ENCODE measurements around the gene NARF. TPM values are rescaled to one million over a fixed set of nuclear protein-coding genes. Genes with fewer than 3 reads are reported as not detected.
"Not testable (repeated sequence)": the region's sequence is repeated elsewhere in the genome, so short reads cannot be mapped to it uniquely, and the experiment has no call there.

NARF gene
- total RNA-seq, 2 experiments from 2014 or later: 71.5 to 78.9 TPM

DNA sequence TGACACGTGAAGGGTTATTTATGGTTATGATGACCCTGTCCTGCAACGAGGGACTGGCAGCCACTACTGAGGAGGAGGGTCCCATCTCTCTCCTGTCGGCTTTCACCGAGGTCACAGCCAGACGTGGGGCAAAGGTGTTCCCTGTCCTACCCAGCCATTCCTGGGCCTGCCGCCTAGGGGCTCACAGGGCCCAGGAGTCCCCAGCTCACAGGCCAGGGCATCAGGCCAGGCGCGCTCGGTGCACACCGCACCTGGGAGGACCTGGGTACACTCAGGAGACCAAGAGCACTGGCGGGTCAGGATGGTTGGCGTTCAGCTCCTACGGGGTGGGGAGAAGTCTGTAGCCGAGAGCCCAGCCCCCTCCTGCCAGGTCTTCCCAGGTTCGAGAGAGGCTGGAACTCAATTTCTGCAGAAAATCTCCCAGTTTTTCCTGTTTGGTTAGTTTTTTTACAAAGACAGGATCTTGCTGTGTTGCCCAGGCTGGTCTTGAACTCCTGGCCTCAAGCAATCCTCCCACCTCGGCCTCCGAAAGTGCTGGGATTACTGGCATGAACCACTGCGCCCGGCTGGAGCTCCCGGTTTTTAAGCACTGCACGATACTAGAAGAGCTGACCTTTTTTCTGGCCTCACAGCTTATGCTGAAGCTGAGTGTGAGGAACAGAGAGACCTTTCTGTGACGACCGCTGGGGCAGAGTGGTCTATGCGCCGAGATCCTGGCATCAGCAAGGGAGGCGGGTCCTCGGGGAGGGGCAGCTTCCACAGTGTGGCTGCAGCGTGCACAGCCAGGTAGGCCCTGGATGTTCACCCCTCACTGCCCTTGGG, 15.7 kb upstream of the NARF start:
- ChIA-PET POLR2A (interaction anchor here (0.5 to 0.8 kb wide), 2 partner anchors 9 to 178 kb away, joined by 4 read pairs; no protein-coding TSS in a partner anchor), CTCF (interaction anchor here (0.6 to 1.2 kb wide), 2 partner anchors 10 to 18 kb away, joined by 3 to 4 read pairs; no protein-coding TSS in a partner anchor)

DNA sequence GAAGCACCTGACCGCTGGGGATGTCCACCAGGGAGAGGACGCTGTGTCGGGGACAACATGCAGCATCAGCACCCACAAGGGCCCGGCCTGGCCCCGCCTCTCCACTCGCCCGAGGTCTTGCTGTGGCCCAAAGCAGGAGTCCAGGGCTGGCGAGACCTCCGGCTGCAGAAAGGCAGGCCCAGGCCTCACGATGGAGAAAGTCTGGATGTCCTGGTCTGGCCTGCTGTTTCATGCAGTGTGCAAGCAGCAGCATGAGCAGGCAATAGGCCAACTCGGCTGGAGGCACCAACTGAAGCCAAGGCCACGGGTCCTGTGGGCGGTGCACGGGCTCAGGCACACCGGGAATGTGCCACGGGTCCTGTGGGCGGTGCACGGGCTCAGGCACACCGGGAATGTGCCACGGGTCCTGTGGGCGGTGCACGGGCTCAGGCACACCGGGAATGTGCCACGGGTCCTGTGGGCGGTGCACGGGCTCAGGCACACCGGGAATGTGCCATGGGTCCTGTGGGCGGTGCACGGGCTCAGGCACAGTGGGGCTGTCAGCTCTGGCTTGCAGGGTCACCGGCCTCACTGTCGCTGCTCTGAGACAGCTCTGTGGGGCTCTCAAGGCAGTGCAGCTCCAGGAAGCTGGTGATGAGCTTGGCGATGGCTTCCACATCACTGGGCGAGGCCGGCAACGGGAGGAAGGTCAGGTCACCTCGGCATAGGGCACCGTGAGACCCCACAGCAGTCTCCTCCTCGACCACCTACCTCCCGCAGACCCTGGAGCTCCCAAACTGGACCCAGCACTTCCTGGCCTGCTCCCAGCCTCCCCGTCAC, 14.9 kb upstream of the NARF start:
- POLR2A ChIA-PET: no interaction called here
- CTCF ChIA-PET: interaction anchor here (1.2 to 1.3 kb wide), 2 partner anchors 19 to 92 kb away, joined by 3 to 4 read pairs; no protein-coding TSS in a partner anchor

DNA sequence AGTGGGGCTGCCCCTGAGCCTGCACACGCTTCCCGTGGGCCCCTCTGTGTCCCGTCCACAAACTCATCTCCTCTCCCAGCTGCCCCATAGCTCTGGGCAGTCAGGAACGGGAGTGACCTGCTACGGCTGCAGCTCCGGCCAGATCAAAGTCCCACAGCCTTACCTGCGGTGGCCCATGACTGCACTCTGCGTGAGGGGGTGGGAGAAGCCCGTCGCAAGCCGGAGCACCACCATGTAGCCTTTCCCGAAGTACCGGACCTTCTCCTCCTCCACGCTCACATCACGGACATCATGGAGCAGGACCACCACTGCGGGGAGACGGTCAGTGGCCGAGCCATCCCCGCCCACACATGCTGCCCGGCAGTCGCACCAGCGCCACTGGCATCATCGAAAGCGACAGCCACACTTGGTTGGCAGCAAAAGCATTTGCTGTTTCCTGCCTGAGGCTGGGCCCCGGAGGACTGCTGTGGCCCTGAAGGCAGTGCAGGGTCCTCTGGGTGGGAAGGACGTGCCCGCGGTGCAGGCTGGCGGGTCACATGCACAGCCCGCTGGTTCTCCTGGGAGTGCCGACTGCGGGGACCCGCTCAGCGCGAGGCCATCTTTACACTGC, 14.2 kb upstream of the NARF start:
- ChIA-PET POLR2A (no interaction called here), CTCF (interaction anchor here (1.3 kb wide), 1 partner anchor 93 kb away, joined by 3 read pairs; no protein-coding TSS in a partner anchor)

DNA sequence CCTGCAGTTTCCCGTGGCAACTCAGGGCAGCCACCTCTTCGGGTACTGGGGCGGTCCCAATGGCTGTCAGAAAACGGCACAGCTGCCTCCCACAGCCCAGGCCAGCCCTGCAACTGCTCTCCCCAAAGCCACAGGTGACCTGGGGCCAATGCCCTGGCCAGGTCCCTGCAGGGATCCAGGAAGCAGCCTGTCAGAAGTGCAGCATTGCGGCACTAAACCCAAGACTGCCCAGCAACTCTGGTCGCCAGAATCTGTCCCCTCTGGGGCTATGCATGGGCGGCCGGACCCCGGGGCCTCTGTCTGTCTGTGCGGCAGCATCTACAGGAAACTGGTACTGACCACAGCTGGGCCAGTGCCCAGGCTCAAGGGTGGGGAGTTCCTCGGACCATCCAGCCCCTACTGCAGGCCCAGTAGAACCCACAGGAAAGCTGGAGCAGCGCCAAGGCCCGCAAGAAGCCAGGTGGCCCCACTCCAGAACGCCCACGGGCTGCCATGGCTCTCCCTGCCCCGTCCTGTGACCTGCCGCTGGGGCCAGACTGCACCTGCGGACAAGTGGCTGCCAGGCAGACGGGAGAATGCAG, 13.5 kb upstream of the NARF start:
- ChIA-PET POLR2A (interaction anchor here (1.0 kb wide), 1 partner anchor 74 kb away, joined by 4 read pairs; the partner anchor contains the start of gene FOXK2), CTCF (interaction anchor here (1.4 kb wide), 1 partner anchor 13 kb away, joined by 4 read pairs; no protein-coding TSS in a partner anchor)

DNA sequence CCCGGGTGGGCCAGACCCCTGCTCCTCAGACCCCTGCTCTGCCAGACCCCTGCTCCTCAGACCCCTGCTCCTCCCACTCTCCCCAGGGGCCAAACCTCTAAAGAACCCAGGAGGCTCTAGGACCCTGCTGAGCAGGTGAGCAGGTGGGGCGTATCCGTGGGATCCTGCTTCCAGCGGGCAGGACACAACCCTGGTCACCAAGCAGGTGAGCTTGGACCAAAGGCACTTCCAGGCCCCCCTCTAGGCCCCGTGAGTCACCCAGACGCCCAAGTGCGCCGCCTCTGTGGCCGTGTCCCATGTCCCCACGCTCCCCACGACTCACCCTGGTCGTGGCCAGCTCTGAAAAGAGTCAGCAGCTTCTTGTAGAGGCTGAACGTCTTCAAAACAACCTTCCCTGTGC, 13.0 kb upstream of the NARF start:
- POLR2A ChIA-PET: interaction anchor here (1.0 kb wide), 1 partner anchor 74 kb away, joined by 4 read pairs; the partner anchor contains the start of gene FOXK2
- CTCF ChIA-PET: interaction anchor here (1.4 kb wide), 1 partner anchor 12 kb away, joined by 4 read pairs; no protein-coding TSS in a partner anchor

DNA sequence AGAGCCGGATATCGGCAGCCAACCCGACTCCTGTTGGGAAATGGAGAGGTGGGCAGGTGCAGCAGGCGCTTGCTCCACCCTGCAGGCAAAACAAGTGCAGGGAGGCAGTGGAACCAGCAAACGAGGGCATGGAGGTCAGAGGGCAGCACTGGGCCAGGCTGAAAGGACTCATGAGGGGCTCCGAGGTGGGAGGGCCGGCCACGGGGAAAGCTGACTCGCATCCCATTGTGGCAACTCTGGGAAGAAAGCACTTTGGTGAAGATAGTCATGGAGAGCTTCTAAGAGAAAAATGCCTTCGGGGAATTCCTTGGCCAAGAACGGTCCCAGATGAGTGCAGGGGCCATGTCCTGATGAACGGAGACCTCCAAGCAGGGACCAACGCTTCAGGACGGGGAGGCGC, 12.4 kb upstream of the NARF start:
- ChIA-PET POLR2A (no interaction called here), CTCF (interaction anchor here (0.8 to 1.4 kb wide), 2 partner anchors 12 to 49 kb away, joined by 3 to 4 read pairs; no protein-coding TSS in a partner anchor)

DNA sequence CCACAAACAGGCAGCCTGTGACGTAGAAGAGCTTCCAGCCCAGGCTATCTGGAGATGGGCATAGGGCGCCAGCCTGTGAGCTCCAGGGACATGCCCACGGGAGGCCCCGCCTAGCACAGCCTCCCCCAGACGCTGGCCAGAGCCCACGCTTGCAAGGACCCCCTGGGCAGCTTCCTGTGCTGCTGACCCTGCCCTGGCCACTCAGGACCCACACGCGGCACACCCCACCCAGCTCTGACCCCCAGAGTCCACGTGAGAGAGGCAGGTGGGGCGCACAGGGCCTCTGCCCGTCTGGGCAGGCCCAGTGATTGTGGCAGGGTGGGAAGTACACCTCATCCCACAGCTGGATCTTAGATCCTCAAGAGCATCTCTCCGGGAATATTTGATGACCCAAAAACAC, 11.9 kb upstream of the NARF start:
- ChIA-PET POLR2A (no interaction called here), CTCF (interaction anchor here (0.8 to 1.4 kb wide), 2 partner anchors 11 to 49 kb away, joined by 3 to 4 read pairs; no protein-coding TSS in a partner anchor)

DNA sequence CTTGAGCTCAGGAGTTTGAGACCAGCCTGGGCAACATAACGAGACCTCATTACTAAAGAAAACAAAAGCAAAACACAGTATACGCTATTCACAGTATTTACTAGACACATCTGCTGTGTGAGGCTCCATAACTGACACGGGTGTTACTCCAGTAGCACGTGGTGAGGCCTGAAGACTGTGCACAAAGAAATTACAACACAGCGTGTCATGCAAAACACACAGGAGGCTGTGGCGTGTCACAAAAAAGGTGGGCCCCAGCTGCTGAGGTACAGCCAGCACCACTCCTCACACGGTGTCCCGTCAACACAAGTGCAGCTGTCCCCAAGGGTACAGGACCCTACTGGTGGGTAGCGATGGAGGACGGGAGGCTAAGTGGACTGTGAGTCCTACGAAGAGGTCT, 10.7 kb upstream of the NARF start:
- ChIA-PET CTCF (no interaction called here), POLR2A (interaction anchor here (0.9 kb wide), 1 partner anchor 12 kb away, joined by 3 read pairs; no protein-coding TSS in a partner anchor)

DNA sequence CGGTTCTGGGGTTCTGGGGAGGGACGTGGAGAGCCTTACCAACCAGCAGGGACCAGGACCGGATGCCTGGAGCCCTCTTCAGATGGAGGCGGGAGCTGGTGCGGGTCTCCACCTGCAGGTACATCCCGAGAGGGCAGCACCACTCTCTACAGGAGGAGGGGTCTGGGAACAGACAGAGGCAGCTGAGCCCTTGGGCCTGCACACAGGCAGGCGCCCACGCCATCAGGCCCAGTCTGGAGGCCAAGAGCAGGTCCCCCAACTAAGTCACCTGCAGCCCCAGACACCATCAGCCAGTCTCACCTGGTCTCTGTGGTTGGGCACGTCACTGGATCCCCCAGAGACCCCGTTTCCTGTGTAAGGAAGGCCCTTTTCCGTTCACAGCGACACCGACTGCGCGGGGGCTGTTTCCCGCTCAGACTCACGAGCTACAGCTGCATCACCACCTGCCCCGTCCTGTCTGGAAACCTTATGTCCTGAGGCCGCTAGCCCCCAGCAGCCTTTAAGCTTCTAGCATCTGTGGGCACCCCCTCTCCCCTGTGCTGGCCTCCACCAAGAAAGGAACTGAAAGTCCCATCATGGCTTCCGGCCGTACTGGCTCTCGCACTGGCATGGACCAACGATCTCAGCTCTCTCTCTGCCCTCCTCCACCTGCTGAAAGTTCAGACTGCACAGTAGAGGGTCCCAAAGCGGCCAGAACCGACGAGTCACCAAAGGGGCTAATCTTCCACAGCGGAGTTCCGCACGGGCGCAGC, 9.2 kb upstream of the NARF start:
- ChIA-PET POLR2A (interaction anchor here (0.9 to 1.4 kb wide), 5 partner anchors 8 to 213 kb away, joined by 3 to 9 read pairs (median 6); partner anchors contain the start of genes FOXK2 and NARF), CTCF (interaction anchor here (0.7 to 1.0 kb wide), 2 partner anchors 24 to 36 kb away, joined by 3 read pairs; no protein-coding TSS in a partner anchor)

DNA sequence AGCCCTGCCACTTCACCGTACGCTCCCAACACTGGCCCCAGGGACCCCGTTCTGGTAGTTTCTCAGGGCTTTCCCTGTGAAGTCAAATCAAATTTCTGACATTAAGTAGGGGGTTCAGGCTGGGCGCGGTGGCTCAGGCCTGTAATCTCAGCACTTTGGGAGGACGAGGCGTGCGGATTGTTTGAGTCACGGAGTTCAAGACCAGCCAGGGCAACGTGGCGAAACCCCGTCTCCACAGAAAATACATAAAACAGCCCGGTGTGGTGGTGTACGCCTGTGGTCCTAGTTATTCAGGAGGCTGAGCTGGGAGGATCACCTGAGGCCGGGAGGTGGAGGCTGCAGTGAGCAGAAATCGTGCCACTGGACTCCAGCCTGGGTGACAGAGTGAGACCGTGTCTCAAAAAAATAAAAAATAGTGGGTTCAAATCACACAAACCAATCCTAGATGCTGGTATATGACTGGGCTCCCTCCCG, 8.6 kb upstream of the NARF start:
- ChIA-PET POLR2A (interaction anchor here (0.9 to 1.3 kb wide), 4 partner anchors 8 to 153 kb away, joined by 3 to 9 read pairs (median 6); partner anchors contain the start of genes FOXK2 and NARF), CTCF (interaction anchor here (1.0 kb wide), 1 partner anchor 25 kb away, joined by 3 read pairs; no protein-coding TSS in a partner anchor)

DNA sequence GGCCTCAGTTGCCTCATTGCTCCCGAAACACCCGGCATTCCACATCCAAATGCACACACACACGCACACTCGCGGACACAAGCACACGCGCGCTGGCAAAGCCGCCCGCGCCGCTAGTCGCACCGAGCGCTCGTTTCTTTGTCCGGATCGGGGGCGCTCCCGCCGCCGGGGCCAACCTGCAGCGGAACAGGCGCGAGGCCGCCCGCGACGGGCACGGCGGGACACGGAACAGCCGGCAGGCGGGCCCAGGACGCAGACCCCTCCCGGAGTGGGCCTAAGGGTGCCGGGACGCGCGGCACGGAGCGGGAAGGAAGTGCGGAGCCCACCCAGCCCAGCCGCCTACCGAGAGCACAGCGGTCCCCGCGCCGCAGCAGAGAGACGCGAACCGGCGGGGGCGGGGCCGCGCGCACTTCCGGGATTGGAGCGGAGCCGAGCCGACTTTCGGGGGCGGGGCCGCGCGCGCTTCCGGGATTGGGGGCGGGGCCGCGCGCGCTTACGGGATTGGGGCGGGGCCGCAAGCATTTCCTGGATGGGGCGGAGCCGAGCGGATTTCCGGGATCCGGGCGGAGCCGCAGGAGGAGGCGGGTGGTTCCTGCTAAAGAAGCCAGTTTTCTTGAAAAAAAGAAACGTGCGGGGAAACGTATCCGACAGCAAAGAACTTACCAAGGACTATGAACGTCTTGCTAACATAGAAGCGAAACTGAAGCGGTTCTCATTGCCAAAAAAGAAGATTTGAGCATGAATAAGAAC, 8.0 kb upstream of the NARF start, which contains the start of gene CYBC1:
Gene CYBC1, minus strand, starts transcription at position 396 of the 750 bp plus-strand sequence. CDS start 1,498 bp downstream, outside the sequence.
- POLR2A ChIA-PET: interaction anchor here (0.7 kb wide), 2 partner anchors 10 to 149 kb away, joined by 3 to 7 read pairs; no protein-coding TSS in a partner anchor

DNA sequence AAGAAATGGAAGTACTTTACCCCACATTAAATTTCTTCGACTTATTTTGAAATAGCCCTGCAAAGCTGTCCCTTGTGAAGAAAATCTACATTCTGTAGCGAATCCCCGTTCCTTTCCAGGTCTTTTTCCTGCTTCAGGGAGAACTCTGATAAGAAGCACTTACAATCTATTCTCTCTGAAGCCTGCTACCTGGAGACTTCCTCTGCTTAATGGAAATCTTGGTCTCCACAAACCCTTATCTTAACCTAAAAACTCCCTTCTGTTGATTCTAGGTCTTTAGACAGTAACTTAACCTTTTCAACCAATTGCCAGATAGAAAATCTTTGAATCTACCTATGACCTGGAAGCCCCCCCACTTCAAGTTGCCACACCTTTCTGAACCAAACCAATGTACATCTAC, 6.4 kb upstream of the NARF start:
- POLR2A ChIA-PET: interaction anchor here (0.7 kb wide), 1 partner anchor 64 kb away, joined by 3 read pairs; no protein-coding TSS in a partner anchor
- CTCF ChIA-PET: no interaction called here

More for the DNA sequence above, 8.0 kb upstream of the NARF start, which contains the start of gene CYBC1:
- CTCF ChIA-PET: interaction anchor here (1.2 kb wide), 1 partner anchor 31 kb away, joined by 3 read pairs; no protein-coding TSS in a partner anchor

DNA sequence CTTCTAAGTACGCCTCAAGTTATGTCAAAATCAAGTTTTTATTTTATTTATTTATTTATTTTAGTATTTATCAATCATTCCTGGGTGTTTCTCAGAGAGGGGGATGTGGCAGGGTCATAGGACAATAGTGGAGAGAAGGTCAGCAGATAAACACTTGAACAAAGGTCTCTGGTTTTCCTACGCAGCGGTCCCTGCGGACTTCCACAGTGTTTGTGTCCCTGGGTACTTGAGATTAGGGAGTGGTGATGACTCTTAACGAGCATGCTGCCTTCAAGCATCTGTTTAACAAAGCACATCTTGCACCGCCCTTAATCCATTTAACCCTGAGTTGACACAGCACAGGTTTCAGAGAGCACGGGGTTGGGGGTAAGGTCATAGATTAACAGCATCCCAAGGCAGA, 5.4 kb upstream of the NARF start:
- POLR2A ChIA-PET: not testable (repeated sequence)

DNA sequence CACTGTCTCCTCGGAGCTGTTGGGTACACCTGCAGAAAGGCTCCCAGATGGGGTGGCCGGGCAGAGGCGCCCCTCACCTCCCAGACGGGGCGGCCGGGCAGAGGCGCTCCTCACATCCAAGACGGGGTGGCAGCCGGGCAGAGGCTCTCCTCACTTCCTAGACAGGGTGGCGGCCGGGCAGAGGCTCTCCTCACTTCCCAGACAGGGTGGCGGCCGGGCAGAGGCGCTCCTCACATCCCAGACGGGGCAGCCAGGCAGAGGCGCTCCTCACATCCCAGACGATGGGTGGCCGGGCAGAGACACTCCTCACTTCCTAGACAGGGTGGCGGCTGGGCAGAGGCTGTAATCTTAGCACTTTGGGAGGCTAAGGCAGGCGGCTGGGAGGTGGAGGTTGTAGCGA, 4.8 kb upstream of the NARF start:
- CTCF ChIA-PET, POLR2A ChIA-PET: not testable (repeated sequence)

More for the DNA sequence above, 5.4 kb upstream of the NARF start:
- CTCF ChIA-PET: not testable (repeated sequence)

DNA sequence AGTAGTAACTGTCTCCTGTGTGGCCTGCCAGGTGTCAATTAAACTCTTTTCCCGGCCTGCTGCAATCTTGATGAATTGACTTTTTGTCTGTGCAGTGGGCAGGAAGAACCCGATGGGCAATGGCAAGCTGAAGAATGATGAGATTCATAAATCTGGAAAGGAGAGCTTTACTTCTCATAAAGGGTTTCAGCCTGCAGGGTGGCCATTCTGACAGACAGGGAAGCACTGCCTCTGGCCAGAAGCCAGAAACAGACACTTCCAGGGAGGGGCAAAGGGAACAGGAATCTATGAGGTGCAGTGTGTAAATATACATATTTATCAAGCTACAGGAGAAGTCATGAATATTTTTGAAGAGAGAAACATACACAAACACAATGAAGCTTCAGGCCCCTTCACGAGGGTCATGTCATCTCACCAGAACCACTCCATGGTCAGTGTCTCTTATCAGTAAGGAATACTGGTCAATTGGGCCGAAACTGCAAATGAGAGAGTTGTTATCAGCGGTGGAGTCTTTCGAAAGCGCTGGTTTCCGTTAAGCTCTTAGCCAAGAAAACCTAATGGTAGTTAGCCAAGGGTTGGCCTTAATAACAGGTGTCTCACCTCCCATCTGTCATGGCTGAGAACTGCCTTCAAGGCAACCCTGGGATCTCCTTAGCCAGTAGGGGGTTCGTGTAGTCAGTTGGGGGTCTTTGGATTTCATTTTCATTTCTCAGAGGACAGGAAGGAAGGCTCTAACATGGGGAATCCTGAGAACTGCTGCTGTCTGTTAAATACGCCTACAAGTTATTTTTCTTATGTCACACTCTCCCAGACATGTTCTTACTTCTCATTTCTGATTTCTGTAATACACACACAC, 1.2 kb upstream of the NARF start:
- POLR2A ChIA-PET: interaction anchor here (1.3 to 2.0 kb wide), 2 partner anchors 8 to 62 kb away, joined by 8 to 9 read pairs; partner anchors contain the start of gene FOXK2
- CTCF ChIA-PET: interaction anchor here (1.2 kb wide), 2 partner anchors 11 to 33 kb away, joined by 3 to 4 read pairs; no protein-coding TSS in a partner anchor

DNA sequence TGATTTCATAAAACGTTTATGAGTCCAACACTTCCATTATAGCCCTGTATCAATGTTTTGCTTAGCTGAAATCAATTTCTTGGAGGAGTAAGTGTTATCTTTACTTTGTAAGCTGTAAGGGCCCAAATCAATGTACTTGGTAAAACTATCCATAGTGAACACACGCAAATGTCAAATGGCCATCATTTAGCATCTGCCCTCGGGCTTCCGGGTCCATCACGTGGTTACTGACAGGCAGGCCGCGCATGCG, 687 bp upstream of the NARF start:
- CTCF ChIA-PET: interaction anchor here (1.2 kb wide), 2 partner anchors 12 to 33 kb away, joined by 3 to 4 read pairs; no protein-coding TSS in a partner anchor
- POLR2A ChIA-PET: interaction anchor here (1.3 to 2.0 kb wide), 2 partner anchors 9 to 61 kb away, joined by 8 to 9 read pairs; partner anchors contain the start of gene FOXK2
